ENCODE results near the gene ZNF587B.
"Not testable (repeated sequence)": the region's sequence is repeated elsewhere in the genome, so short reads cannot be mapped to it uniquely, and the experiment has no call there.

ZNF587B gene

GRCh38 chr19:57819475-57820148 lies 10.5 kb upstream of the ZNF587B start:
- peak; percentile 95 for DNase-seq (ENCODE audit: low read depth)
- peak overlapping the region; percentile 97 for H3K4me3 ChIP-seq (ENCODE audit: control insufficient read depth, low read depth, low read length)
- no peak for TF ChIP-seq CTCF (conservative IDR thresholded peaks at IDR 0.05; ENCODE audit: control insufficient read depth, insufficient read depth, low read depth, low read length)

- peak overlapping the region; percentile 97 for H3K4me3 ChIP-seq (ENCODE audit: control insufficient read depth, low read depth, low read length)
- no peak for TF ChIP-seq CTCF (conservative IDR thresholded peaks at IDR 0.05; ENCODE audit: control insufficient read depth, insufficient read depth, low read depth, low read length)
- DNase-seq (ENCODE audit: low read depth), result no peak
Measured at GRCh38 chr19:57820599-57820998, 9.5 kb upstream of the ZNF587B start.

GRCh38 chr19:57821095-57821494 lies 9.0 kb upstream of the ZNF587B start:
- H3K4me3 ChIP-seq (ENCODE audit: control insufficient read depth, low read depth, low read length), result peak overlapping the region; percentile 97
- not testable (repeated sequence) for DNase-seq (ENCODE audit: low read depth)

GRCh38 chr19:57821501-57821900 lies 8.6 kb upstream of the ZNF587B start:
- not testable (repeated sequence) for DNase-seq (ENCODE audit: low read depth); H3K4me3 ChIP-seq (ENCODE audit: control insufficient read depth, low read depth, low read length)

GRCh38 chr19:57823155-57823554 lies 6.9 kb upstream of the ZNF587B start:
- H3K4me3 ChIP-seq (ENCODE audit: control insufficient read depth, low read depth, low read length); DNase-seq (ENCODE audit: low read depth): not testable (repeated sequence)

GRCh38 chr19:57823608-57824007 lies 6.5 kb upstream of the ZNF587B start:
- H3K4me3 ChIP-seq (ENCODE audit: control insufficient read depth, low read depth, low read length); DNase-seq (ENCODE audit: low read depth): not testable (repeated sequence)

- no peak for TF ChIP-seq CTCF (conservative IDR thresholded peaks at IDR 0.05; ENCODE audit: control insufficient read depth, insufficient read depth, low read depth, low read length)
- no peak for DNase-seq (ENCODE audit: low read depth)
- H3K4me3 ChIP-seq (ENCODE audit: control insufficient read depth, low read depth, low read length), result no peak overlapping the region
Measured at GRCh38 chr19:57825511-57825910, 4.6 kb upstream of the ZNF587B start.

GRCh38 chr19:57829316-57829715 lies 783 bp upstream of the ZNF587B start:
- no peak for TF ChIP-seq CTCF (conservative IDR thresholded peaks at IDR 0.05; ENCODE audit: control insufficient read depth, insufficient read depth, low read depth, low read length)
- DNase-seq (ENCODE audit: low read depth), result no peak
- H3K4me3 ChIP-seq (ENCODE audit: control insufficient read depth, low read depth, low read length), result no peak overlapping the region

- not testable (repeated sequence) for DNase-seq (ENCODE audit: low read depth); H3K4me3 ChIP-seq (ENCODE audit: control insufficient read depth, low read depth, low read length)
Measured at GRCh38 chr19:57836991-57837390, 6.9 kb downstream of the ZNF587B start.

GRCh38 chr19:57838622-57839191 lies 8.6 kb downstream of the ZNF587B start:
- H3K4me3 ChIP-seq (ENCODE audit: control insufficient read depth, low read depth, low read length), result not testable (repeated sequence)

More at GRCh38 chr19:57838622-57839191, 8.6 kb downstream of the ZNF587B start:
- DNase-seq (ENCODE audit: low read depth), result not testable (repeated sequence)
